GM18873 (cell line): ENCODE data around the gene RIPPLY3.
A peak's percentile ranks its signal among the peaks of the same experiment; 100 is the strongest.
"Not testable (repeated sequence)": the region's sequence is repeated elsewhere in the genome, so short reads cannot be mapped to it uniquely, and the experiment has no call there.

Experiments used
- ATAC-seq: cut with Tn5 transposase; IDR thresholded peaks from one replicate; pipeline ENCODE4 v1.9.1; 2021; ENCODE audit warnings: mild to moderate bottlenecking, moderate library complexity, moderate number of reproducible peaks; ENCODE audit not compliant: unreplicated experiment, low FRiP score

Gene RIPPLY3

DNA sequence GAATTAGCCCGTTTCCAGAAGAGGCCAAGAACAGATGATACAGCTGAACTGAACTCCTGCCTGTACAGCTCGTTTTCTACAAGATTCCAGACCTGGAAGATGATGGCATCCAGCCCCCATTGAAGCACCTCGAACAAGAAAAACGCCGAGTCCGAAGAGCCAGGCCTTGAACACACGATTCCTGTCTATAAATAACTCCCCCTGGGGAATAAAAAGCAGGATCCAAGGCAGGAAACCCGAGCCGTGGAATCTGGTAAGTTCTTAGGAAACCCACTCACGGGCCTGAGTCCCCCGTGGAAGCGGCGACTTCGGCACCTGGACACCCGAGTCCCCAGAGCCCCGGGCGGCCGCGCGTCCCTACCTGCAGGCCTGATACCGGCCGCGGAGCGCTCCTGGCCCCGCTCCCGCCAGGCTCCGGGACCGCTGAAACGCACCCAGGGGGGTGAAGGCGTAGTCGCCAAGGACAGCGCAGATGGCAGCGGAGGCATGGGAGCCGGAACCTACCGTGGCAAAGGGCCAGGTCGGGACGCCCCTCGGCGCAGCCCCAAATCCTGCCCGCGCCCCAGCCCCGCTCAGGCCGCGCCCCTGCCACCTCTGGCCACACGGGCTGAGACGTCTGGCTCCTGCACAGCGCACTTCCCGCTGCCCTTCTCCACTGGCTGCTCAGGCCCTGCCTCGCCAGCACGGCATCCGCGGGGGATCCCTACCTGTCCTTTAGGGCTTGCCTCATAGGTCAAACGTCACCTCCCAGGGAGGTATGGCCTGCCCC is 26.0 kb upstream of the RIPPLY3 start:
- no peak for ATAC-seq

DNA sequence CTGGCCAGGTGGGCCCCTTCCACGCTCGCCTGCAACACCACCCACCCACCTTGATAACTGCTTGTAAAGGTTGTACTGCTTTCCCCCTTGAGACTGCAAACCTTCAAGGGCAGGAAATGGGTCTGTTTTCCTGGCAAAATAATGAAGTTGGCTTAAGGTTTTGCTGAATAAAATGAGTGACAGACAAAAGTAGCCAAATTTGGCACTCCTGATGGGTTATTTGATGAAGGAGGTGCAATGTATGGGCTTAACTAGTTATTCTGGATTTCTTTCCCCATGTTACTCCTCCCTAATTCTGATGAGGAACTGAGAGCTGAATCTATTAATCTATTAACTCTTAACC is 25.5 kb upstream of the RIPPLY3 start:
- no peak for ATAC-seq

DNA sequence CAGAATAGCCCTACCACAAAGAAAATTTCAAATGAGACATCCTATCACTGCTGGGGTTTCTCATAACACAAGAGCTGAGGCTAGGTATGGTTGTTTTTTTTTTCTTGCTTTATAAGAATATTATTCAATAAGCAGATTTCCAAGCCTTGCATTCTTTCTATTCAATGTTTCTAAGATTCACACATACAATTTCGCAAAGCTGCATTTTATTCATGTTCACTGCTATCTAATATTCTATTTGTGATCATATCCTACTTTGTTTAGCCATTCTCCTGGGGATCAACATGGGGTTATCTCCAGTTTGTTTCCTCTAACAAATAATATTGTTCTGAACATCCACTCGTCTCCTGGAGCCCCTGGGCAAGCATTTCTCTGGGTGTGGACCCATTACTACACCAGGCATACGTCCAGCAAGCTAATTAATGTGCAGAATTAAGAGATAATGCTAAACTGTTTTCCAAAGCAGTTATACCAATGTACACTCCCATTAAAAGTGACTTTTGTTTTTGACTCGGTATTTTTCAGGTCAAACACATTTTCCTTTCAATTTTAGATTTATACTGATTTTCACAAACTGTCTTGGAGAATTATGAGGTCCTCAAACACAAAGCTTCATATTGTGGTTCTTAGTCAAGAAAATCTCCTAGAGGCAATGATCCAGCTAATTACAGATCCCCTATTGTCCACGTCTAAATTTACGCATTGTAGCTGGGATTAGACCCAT is 24.4 kb upstream of the RIPPLY3 start:
- no peak for ATAC-seq

DNA sequence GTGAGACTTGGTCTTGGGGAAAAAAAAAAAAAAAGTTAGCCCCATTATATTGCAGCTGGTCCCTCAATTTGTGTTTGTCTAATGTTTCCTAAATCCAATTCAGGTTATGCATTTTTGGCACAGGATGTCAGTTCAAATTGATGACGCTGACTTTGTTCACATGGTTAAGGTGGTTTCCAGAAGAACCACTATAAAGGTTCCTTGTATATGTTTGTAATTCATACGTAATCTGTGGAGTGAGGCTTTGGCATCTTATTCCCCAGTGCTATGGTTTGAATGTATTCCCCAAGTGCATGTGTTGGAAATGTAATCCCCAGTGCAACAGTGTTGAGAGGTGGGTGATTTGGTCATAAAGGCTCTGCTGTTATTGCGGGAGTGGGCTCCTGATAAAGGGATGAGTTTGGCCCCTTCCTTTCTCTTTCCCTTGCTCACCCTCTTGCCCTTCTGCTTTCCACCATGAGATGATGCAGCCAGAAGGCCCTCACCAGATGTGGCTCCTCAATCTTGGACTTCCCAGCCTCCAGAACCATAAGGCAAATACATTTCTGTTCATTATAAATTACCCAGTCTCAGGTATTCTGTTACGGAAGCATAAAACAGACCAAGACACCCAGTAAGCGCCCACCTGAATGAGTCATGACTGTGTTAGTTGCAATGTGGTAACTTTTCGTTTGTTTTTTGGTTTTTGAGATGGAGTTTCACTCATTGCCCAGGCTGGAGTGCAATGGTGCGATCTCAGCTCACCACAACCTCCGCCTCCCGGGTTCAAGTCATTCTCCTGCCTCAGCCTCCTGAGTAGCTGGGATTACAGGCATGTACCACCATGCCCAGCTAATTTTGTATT is 20.5 kb upstream of the RIPPLY3 start:
- ATAC-seq = no peak

DNA sequence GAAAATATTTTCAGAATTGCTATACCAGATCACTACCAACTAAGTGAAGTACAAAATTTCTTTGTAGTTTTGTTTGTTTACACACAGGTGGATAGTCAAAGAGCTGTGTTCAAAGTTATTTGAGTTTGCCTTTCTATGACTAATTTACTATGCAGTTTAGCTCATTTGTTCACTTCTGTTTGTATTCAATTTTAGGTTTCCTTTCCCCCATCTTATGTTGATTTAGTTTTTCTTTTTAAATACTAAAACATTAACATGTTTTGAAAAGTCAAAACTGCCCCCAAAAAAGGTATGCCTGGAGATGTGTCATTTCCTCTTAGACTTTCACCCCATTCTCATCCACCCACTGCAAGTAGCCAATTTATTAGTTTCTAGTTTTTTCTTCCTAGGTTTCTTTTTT is 18.7 kb upstream of the RIPPLY3 start:
- ATAC-seq = no peak

DNA sequence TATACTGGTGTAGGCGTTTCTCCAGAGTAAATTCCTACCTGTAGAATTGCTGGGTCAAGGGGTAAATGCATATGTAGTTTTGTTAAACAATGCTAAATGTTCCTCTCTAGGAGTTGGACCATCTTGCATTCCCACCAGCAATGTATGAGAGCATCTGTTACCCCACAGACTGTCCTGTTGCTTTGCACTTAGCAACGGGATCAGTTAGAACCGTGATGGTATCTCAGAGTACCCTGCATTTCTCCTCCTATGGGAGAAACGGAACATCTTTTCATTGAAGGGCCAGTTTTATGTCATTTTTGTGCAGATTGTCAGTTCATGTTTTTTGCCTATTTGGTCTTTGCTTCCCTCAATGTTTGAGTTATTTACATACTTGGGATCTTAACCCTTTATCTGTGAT is 18.0 kb upstream of the RIPPLY3 start:
- no peak for ATAC-seq

DNA sequence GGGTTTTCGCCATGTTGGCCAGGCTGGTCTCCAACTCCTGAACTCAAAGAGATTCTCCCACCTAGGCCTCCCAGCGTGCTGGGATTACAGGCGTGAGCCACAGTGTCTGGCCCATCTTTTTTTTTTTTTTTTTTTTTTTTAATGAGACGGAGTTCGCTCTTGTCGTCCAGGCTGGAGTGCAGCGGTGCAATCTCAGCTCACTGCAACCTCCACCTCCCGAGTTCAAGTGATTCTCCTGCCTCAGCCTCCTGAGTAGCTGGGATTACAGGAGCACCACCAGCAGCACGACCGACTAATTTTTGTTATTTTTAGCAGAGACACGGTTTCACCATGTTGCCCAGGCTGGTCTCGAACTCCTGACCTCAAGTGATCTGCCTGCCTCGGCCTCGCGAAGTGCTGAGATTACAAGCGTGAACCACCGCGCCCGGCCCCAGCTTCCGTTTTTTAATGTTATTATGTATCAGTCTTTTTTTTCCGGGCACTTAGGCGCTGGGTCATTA is 17.3 kb upstream of the RIPPLY3 start:
- ATAC-seq = not testable (repeated sequence)

DNA sequence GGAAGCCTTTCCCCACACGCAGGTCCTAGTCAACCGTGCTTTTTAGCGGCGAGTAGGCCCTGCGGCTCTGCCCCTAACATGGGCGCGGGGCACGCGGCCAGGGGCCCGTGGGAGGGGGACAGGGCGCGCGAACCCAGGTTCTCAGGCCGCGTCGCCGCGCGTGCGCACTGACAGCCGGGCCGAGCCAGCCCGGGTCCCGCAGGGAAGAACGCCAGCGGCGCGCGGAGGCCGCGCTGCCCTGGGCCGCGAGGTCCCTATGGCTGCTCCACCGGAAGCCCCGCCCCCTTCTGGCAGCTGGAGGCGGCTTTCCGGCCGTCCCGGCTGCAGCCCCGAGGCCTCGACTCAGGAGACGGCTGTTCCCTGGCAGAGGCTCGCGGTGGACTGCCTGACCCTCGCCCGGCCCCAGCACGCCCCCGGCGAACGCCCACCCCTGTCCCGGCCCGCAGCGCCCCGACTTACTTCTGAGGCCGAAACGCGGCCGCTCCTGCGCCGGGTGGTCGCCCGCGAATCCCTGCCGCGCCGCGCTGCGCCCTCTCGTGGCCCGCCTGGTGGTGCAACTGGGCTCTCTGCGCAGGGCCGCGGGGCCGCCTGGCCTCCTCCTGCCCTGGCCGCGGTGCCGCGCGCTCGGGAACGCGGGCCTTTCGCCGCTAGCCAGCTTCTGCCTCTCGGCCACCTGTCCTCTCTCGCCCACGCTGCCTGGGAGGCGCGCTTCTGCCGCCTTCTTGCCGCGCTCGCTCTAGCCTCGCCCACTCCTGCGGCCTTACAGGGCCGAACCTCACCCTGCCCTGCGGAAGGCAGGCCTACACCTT is 16.6 kb upstream of the RIPPLY3 start:
- peak; percentile 59 for ATAC-seq

DNA sequence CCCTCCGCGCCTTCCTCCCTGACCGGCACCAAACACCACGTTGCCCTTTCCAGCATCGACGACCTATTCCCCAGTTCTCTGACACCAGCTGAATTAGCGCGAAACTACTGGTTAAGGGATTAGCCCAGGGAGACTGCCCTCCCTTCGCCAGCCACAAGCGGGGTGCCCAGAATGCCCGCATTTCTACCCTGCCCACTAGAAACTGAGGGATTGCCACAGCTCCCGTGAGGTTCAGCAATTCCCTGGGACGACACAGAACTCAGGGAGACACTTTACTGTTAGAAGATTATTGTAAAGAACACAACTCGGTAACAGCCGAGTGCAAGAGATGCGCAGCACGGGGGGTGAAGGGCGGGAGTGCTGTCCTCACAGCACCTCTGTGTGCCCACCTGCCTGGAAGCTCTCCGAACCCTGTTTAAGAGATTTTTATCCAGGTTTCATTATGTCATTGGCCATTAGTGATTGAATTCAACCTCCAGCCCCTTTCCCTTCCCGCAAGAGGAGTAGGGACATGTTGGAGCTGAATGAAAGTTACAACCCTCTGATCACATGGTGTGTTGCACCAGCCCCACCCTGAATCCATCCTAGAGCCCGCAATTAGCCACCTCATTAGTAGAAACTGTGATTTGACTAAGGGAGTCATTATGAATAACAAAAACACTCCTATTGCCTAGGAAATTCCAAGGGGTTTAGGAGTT is 15.8 kb upstream of the RIPPLY3 start:
- no peak for ATAC-seq

DNA sequence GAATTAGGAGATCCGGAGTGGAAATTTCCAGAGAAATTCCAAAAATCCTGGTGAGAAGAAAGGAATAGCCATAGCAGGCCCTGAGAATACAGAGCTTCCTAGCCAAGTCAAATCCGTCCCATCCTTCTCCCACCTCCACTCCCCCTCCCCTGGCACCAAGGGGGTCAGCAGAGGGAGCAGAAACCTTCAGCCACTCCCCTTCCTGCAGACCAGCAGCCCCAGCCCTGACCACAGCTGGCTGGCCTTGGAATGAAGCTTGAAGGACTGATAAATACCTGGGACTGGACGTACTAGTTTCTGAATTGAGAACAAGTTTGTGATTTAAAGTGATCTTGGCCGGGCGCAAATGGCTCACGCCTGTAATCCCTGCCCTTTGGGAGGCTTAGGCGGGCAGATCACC is 13.8 kb upstream of the RIPPLY3 start:
- ATAC-seq = no peak

DNA sequence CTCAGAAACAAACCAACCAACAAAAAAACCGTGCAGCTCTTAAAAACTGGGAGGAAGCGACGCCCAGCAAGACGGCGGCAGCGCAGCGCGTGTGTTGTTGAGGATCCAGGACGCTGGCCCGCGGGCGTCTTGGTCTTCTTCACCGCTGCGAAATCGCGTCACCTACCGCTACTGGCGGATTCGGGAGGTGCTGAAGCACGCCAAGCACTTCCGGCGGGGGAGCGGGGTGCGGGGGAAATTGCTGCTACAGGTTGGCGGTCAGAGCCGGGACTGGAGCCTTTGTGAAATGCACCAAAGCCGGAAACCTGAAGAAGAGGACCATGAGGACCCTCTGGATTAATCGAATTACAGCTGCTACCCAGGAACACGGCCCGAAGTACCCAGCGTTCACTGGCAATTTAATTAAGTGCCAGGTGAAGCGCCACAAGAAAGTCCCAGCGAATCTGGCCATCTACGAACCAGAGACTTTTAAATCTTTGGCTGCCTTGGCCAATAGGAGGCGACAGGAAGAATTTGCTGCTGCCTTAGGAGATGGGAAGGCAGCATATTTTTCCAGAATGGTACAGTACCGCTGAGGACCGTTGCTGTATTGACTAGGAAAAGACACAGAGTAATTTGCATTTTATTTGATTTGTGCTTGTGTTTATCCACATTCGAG is 11.9 kb upstream of the RIPPLY3 start:
- no peak for ATAC-seq

DNA sequence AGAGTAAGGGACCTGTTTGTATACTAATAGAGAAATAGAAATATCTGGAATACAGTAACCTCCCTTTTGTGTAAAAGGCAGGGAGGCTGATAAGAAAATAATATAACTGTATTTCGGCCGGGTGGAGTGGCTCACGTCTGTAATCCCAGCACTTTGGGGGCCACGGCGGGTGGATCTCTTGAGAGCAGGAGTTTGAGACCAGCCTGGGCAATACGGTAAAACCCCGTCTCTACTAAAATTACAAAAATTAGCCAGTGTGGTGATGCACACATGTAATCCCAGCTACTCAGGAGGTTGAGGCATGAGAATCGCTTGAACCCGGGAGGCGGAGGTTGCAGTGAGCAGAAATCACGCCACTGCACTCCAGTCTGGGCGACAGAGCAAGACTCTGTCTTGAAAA is 11.2 kb upstream of the RIPPLY3 start:
- not testable (repeated sequence) for ATAC-seq

DNA sequence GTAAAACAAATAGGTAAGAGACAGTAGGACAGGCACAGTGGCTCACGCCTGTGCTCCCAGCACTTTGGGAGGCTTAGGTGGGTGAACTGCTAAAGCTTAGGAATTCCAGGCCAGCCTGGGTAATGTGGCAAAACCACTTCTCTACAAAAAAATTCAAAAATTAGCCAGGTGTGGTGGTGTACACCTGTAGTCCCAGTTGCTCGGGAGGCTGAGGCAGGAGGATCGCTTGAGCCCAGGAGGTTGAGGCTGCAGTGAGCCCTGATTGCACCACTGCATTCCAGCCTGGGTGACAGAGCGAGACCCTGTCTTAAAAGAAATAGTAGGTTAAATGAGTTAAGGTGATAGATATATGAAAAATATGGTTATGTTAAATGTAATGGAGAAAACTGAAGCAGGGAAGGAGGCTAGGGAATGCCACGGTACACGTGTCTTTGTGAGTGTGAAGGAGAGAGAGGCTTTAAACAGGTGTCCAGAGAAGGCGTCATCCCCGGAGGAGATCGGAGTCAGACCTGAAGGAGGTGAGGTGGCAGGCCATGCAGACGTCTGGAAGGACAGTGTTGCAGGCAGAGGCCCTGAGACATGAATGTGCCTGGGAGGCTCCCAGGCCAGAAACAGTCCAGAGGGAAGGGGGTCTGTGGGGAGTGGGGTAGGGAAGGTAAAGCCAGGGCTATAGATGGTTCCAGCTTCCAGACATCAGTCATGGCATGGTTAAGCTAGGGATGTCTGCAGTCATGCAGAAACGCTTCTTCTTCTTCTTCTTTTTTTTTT is 7.2 kb upstream of the RIPPLY3 start:
- ATAC-seq = no peak

DNA sequence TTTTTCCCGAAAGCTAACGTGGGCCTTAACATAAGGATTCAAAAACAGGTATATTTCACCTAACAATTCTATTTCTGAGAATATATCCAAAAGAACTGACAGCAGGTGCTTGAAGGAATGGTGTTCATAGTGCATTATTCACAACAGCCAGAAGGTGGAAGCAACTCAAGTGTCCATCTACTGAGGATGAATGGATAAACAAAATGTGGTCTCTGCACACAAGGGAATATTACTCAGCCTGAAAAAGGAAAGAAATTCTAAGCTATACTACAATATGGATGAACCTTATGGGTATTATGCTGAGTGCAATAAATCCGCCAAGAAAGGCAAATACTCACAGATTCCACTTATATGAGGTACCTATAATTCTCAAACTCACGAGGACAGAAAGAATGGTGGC is 6.1 kb upstream of the RIPPLY3 start:
- ATAC-seq = no peak

DNA sequence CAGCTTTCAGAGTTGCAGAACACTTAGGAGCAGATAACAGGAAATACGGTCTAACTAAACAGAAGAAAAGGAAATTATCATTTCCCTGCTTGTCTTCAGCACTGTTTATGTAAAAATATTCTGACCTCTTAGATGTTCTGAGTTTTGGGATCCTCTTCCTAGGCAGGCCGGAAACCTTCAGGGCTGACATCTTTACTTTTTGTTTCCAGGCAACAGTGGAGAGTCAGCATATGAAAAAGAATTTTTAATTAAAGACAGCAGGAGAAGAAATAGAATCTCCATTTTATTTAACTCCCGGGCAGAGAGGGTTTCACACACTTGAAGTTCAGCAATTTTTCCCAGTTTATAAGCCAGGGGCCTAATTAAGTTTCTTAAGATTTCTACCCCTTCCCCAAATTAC is 5.1 kb upstream of the RIPPLY3 start:
- no peak for ATAC-seq

DNA sequence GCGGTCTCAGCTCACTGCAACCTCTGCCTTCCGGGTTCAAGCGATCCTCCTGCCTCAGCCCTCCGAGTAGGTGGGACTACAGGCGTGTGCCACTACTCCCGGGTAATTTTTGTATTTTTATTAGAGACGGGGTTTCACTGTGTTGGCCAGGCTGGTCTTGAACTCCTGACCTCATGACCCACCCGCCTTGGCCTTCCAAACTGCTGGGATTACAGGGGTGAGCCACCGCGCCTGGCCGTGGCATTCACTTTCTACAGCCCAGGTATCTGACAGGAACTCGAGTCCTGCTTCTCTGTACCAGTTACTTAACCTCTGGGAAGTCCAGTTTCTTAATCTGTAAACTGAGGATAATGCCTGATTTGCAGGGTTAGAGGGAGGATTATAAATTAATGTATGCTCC is 3.7 kb upstream of the RIPPLY3 start:
- ATAC-seq = not testable (repeated sequence)

DNA sequence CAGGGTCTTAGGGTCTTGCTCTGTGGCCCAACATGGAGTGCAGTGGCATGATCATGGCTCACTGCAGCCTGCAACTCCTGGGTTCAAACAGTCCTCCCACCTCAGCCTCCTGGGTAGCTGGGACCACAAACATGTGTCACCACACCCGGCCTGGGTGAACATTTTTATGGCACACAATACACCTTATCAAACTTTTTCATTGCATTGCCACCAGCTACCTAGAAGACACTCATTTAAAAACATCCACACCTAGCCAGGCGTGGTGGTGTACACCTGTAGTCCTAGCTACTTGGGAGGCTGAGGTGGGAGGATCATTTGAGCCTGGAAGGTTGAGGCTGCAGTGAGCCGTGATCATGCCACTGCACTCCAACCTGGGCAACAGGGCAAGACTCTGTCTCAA is 2.6 kb upstream of the RIPPLY3 start:
- not testable (repeated sequence) for ATAC-seq
